NK-92 (cell line): ENCODE data around the gene MRPL50.

Experiments
- DNase-seq: peaks from one replicate; lab custom pipeline; 2025; ENCODE audit not compliant: unreplicated experiment; lab: John Stamatoyannopoulos, UW

The MRPL50 gene

DNA sequence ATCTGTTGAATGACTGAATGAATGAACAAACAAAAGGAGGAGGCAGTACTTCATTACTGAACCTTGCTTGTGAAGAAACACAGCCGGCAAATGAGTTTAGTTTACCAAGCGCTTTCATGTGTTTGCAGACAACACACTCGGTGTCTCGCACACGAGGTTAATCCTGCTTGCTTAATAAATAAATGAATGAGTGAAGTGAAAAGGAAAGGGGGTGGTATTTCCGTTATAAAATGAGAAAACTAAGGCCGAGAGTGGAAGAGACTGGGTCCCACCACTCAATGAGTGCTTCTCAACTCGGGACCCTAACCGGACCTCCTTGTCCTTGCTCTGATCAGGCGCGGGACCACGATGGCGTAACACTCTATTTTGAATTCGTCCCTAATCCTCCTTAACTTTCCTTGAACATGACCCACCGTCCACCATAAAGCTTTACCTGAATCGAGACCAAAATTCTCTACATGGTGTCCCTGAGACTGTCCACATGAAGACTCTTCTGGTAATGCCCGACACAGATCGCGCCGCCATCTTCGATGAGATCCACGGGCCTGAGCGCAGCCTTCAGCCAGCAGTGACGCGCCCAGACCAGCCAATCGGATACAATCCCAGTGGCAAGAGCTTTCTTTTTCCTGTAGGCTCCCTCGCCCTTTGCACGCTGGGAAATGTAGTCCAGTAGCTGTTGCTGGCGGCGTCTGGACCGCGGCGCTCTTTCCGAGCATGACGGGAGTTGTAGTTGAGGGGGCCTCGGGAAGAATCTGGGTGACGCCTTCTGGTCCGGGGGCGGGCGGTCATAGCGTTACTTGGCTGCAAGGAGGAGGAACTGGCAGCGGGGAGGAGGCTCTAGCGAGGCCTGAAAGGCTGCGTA, at the start of gene MRPL50, which contains the start of gene ZNF189:
Gene MRPL50, minus strand, starts transcription at position 551 of the 862 bp plus-strand sequence. Its CDS starts 26 bp downstream, at position 525.
Gene ZNF189, plus strand, starts transcription at position 784 of the 862 bp plus-strand sequence. CDS start 306 bp downstream, outside the sequence.
- peak; percentile 83 for DNase-seq

DNA sequence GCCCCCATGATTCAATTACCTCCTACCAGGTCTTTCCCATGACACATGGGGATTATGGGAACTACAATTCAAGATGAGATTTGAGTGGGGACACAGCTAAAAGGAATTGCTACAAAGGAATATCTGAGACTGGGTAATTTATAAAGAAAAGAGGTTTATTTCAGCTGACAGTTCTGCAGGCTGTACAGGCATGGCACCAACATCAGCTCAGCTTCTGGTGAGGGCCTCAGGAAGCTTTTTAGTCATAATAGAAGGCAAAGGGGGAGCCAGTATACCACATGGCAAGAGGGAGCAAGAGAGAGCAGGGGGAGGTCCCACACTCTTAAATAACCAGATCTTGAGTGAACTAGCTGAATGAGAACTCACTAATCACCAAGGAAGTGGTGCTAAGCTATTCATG, 48.3 kb upstream of the MRPL50 start:
- no peak for DNase-seq

DNA sequence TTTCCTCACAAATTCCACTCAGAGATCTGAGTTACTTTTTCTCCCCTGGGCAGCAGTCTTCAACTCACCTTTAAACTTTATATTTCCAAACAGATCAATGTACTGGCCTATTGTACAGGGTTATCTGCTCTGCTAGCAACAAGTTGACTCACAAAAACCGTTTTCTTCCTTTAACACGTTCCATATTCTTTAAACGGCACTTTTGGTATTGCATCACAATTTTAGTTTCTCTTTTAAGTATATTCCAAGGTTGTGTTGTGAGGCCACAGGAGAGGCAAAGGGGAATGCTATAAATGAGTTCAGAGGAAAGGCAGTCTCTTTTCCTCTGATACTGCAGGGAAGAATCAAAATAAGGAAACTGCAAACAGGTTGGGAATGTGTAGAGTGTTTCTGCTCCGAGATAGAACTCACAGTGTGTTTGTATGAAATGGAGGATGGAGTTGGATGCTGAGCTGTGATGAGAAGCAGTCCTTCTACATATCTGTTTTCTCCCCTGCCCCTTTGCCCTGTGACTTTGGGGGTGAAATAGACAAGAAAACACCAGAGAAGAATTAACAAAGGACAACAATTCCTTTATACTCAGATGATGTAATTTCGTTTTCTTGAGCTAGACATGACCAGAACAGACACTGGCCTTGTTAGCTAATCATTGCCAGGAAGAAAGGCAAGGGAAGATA, 47.1 kb upstream of the MRPL50 start:
- DNase-seq: no peak

DNA sequence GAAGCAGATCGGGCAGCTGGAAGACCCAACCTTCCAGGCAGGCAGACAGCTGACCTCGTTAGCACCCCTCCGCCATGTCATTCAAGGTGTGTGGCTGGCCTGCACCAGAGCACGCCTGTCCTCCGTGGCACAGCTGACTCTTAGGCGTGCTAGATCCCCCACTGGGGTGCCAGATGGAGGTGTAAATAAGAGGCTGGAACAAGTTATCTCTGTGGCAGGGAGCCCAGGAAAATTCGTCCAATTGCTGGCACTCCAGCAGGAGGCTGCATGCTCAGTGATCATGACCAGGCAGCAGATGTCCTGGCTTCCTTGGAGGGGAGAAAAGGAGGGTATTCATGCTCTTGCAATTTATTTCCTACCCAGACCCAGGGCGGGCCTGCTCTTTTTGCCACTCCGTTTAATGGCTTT, 45.0 kb upstream of the MRPL50 start:
- no peak for DNase-seq

DNA sequence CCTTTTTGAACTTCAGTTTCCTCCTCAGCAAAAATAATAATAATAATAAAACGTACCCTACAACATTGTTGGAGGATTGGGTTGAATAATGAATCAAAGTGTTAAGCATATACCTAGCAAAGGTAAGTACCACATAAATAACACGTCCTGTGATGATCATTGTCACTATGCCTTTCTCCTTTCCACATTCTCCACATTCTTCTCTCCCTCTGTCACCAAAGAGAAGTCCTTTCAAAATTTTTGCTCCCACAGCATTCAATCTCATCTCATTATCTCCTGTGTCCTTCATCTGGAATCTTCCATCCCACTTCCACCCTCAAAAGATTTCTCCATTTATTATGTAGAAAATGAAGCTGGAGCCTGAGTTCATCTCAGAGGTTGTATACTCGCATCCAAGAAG, 44.3 kb upstream of the MRPL50 start:
- no peak for DNase-seq

DNA sequence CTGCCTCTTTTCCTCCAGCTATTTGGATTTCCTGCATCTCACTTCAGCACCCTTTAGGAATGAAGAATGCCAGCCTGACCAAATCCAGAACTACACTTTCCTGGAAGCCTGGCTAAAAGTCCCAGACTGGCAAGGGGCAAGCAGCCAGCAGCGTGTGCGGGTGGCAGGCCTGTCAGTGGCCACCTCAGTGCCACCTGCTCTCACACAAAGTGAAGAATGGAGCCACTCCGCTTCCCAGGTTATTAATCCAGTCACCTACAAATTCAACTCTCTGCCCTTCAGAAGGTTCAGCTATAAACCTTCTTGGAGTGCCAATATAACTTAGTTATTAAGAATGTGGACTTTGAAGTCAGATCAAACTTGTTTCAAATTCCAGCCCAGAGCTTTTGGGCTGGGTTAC, 43.9 kb upstream of the MRPL50 start:
- no peak for DNase-seq

DNA sequence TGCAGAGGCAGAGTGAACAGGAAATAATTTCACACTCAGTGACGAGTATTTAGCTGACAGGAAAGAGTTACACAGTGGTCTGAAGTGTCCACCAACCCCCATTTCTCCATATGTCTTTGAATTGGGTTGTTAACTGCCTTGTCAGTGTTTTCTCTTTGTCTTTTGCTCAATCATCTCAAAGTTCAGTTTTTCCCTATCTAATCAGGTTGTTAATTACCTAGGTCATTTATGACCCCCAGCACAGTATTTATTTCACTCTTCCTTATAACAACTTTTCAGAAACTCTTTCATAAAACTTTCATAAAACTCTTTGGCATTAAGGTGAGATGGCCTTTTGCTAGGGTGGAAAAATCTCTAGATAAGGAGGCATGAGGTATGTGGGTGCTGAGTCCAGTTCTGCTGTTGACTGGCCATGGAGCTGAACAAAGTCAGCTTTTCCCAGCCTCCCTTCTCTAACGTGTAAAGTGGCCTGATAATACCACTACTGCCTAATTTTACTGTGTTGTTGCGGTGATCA, 42.4 kb upstream of the MRPL50 start:
- no peak for DNase-seq

DNA sequence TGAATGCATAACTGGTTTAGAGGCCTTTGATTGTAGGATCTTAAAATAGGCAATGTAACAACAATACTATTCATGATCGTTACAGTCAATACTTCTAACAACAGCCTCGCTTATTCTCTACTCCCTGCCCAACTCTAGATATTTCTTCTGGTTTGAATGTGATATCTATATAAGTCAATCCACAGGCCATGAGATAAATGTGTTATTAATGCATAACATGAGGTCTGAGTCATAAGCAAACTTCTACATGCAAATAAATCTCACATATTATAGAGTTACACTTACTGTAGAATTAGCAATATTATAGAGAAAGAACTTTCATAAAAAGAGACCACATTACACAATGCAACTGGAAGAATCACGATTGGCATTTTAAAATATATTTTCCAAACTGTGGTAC, 40.1 kb upstream of the MRPL50 start:
- no peak for DNase-seq

DNA sequence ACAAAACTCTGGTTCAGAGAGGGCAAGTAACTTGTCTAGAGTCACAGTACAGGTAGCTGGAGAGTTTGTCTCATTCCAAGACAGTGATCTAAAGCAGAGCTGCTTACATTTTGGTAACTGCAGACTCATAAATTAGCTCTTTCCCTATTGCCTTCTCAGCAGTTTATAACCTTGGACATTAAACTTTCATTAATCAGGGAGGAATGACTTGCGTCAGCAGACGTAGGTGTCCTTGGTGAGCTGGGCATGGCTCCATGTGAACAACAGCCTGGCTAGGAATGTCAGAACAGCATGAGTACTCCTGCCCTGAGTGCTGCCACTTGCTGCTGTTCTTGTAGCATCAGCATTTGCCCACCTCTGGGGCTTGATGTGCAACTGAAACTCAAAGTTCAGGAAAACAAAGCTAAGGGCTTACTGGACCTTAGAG, 39.4 kb upstream of the MRPL50 start:
- no peak for DNase-seq

DNA sequence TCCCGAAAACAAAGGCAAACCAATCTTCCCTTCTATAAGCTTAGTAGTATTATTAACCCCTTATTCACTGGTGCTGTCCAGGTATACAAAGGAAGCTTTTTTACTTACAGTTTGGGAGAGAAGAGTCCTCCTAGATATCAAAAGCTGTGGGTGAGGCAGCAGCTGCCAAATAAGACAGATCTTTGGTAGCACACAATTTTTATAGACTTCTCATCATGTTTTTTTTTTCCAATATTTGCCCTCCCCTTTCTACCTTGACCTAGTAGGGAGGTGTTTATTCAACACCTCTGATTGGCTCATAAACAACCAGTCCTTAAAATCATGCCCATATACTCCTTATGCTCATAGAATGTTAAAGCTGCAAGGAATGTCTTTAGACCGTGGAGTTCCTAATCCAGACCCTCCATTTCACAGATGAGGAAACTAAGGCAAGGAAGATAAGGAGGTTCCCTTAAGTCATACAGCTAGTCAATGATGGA, 37.2 kb upstream of the MRPL50 start, which contains the start of gene ALDOB:
Gene ALDOB, minus strand, starts transcription at position 174 of the 479 bp plus-strand sequence. CDS start 4,887 bp downstream, outside the sequence.
- no peak for DNase-seq

DNA sequence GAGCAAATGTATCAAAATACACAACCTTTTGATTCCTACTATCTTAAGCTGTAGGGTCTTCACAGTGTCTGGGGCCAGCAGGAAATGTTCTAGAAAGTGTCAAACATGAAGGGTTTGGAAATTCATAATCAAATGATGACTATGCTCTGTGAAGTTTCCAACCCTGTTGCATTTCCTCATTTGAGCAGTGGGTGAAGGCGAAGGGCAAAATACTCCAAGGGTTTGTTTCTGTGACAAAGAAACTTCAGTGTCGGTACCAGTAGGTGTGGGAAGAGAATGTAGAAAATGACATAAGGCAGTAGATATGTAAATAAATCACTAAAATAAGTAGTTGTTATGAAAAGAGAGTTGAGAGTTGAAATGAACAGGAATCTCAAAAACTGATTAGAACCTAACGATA, 36.6 kb upstream of the MRPL50 start:
- DNase-seq: no peak

DNA sequence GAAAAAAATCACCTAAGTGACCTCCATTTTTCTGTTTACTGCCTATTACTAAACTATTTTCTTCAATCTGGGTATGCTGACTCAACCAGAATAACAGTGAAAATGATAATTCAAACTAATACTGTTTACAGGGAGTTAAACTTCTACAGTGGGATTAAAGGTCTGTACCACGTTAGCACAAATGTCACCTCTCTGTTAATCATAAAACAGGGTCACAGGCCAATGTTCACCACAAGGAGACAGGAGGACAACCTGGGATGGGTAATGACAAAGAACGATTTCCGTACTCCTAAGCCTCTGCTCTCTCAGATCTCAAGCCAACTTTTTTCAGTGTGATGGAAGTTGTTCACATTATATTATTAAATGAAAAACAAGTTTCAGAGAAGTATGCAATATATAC, 34.8 kb upstream of the MRPL50 start:
- no peak for DNase-seq

DNA sequence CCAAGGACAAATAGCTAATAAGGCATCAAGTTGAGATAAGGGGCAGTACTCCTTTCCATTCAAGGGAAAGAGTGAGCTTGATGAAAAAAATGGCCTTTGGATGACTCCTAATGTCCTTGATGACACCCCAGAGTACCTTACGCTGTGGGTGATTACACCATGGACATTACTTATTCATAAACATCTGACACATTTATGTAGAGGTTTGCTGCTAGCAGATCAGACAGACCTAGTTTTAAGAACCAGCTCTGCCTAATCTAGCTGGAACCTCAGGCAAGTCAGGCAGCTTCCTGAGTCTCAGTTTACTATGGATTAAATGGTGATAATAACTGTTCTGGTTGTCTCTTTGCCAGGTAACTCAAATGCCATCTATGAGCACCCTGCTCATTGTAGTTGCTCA, 34.3 kb upstream of the MRPL50 start:
- no peak for DNase-seq

DNA sequence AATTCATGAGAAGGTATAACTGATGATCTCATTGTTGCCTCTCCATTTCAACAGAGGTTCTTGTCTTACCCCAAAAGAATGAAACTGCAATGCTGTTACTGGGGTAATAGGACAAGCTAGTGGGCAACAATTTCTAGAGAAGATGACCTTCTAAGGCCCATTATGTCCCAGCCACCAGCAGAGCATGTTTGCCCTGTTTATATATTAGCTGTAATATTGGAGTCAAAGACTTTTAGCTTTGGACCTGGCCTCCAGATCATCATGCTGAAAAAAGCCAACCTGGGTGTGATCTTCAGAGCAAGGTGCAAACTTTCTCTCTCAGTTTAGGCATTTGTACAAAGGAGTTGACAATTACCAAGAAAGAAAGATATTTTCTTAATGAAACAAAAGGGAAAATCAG, 33.8 kb upstream of the MRPL50 start:
- DNase-seq: no peak

DNA sequence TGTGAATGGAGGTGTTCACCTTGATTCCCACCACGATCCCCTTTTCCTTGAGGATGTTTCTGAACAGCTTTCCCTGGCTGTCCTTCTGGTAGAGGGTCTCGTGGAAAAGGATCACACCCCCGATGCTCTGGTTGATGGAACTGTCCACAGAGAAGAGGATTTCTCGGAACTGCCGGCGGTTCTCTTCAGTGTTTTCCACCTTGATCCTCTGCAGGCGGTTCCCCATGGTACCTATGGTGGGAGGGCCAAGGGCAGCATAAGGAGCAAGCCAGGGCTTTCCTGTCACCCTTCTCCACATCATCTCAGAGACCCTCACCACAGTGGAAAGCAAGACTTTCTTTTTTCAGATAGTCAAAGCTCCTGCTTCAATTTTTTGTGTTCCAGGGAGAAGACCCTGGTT, 31.3 kb upstream of the MRPL50 start:
- DNase-seq: no peak

DNA sequence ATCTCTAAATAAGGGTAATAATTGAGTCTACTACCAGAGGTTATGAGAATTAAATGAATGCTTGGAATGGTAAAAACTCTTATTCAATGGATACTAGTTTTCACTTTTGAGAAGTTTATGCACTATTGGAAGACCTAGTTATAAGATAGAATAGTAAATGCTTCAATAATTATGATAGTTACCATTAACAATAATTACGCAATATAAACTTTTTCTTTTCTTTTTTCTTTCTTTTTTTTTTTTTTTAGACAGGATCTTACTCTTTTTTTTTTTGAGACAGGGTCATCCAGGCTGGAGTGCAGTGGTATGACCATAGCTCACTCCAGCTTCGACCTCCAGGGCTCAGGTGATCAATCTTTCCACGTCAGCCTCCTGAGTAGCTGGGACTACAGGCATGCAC, 30.5 kb upstream of the MRPL50 start:
- no peak for DNase-seq

DNA sequence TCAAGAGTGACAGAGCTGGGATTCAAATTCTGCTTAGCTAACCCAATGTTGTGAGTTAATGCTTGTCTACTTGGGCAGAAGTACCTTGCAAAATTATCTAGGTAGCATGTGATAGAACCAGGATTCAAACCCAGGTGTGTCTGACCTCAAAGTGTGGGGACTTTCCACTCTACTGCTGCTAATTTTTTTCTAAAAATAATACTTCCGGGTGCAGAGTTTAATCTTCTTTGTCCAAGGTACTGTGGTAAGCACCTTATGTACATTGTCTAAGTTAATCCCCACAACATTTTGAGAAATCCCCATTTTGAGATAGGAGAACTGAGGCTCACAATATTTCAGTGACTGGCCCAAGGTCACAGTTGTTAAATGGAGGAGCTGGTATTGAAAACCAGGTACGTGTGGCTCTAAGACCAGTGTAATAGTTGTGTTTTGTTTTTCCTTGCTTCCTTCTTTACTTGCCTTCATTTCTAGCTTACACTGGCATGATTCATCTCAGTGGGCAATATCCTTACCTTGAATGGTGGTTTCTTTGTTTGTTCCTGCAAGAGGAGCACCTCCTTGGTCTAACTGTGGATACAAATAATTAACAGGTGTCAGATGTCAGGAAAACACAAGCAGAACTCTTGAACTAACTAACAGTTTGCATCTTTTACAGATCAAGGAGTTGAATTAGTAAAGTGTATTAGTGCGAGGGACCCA, 29.7 kb upstream of the MRPL50 start:
- no peak for DNase-seq

DNA sequence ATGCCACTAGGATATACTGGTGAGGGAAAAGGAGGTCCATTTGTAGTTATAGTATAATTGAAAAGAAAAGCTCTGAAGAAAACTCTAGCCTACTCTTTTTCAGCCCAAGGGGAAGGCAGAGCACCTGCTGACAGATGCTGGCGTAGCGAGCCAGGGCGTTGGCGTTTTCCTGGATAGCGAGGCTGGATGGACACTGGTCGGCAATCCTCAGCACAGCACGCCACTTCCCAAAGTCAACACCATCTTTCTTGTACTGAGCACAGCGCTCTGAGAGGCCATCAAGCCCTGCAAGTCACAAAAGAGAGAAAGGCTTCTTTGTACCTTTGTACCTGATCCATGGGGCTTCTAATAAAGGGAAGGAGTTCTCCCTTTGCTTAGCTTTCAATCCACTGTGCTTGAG, 28.9 kb upstream of the MRPL50 start:
- no peak for DNase-seq

DNA sequence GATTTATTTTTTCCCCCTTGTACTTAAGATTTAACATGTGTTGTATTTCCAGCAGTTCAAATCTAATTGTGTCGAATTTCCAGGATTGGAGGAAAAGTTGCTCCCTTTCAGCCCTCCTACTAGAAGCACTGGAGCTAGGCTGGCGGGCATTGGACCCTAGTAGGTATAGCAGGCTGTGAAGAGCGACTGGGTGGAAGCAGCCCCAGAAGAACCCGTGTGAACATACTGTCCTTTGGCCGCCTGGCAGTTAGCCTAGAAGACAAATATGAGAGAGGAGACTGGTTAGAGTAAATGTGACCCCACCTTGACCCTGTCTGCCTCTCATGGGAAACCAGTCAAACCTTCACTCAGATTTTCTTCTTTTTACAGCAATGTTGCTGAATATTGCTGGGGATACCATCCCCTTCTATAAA, 23.2 kb upstream of the MRPL50 start:
- DNase-seq: no peak

DNA sequence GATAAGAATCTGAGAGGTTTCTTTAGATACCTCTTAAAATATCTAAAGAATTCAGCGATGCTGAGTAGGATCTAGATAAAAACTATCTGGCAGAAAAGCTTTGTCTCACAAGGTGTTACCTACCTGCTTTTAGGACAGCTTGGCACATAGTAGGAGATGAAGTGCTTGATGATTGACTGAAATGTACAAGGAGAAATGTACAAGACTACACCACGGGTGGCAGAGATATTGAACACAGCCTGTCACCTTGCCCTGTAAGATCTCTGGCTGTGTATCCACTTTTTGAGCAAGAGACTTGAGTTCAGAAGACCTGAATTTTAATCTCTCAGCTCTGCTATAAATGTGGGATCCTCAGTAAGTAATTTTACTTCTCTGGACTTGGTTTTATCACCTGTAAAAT, 21.4 kb upstream of the MRPL50 start:
- DNase-seq: no peak
